ENCODE results near the gene EFNA5. TPM values are rescaled to one million over a fixed set of nuclear protein-coding genes. Genes with fewer than 3 reads are reported as not detected.

The EFNA5 gene
- polyA plus RNA-seq, 1 donor (not counting 4 experiments of a cell fraction or from before 2014, with no cell fraction given), result 4.8 TPM

DNA sequence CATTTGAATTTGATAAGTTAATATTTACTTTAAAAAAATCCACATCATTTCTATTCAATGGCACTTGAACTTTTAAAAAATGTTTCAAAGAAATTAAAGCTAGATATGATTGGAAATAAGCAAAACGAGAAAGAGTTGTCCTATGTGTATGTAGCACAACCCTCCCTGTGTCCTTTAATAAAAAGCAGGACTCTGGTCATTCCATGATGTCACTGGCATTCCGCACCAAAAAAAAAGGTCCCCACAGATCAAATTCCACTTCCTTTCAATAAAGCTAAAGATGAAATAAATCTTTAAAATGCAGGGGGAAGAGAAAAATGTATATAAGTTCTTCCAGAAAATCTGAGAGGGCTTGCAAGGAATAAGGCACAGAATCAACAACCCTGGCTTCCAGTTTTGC is 103.8 kb downstream of the EFNA5 start:
- peaks cover 30% of the 10 kb centered on the region for H3K79me2 ChIP-seq (ENCODE audit: control insufficient read depth, insufficient read depth, low read length)
- H3K4me1 ChIP-seq (ENCODE audit: control insufficient read depth, extremely low read depth, insufficient read depth, low read length), result peaks cover 25% of the 10 kb centered on the region
- no peak for TF ChIP-seq EZH2 (IDR thresholded peaks at IDR 0.05; ENCODE audit: low read length)
- TF ChIP-seq, protein P1, sequence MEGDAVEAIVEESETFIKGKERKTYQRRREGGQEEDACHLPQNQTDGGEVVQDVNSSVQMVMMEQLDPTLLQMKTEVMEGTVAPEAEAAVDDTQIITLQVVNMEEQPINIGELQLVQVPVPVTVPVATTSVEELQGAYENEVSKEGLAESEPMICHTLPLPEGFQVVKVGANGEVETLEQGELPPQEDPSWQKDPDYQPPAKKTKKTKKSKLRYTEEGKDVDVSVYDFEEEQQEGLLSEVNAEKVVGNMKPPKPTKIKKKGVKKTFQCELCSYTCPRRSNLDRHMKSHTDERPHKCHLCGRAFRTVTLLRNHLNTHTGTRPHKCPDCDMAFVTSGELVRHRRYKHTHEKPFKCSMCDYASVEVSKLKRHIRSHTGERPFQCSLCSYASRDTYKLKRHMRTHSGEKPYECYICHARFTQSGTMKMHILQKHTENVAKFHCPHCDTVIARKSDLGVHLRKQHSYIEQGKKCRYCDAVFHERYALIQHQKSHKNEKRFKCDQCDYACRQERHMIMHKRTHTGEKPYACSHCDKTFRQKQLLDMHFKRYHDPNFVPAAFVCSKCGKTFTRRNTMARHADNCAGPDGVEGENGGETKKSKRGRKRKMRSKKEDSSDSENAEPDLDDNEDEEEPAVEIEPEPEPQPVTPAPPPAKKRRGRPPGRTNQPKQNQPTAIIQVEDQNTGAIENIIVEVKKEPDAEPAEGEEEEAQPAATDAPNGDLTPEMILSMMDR (optimal IDR thresholded peaks at IDR 0.05 in 1 of 3, IDR thresholded peaks at IDR 0.05 in 1 of 3, conservative IDR thresholded peaks at IDR 0.05 in 1 of 3; ENCODE audit: extremely low read depth in 1 of 3, insufficient read depth in 2 of 3, low read length in 3 of 3), result no peak
- no peaks in the 10 kb centered on the region for H3K27me3 ChIP-seq (ENCODE audit: control insufficient read depth, extremely low read depth, insufficient read depth, low read length)
- H4K20me1 ChIP-seq (ENCODE audit: control insufficient read depth, extremely low read depth, insufficient read depth, low read length), result no peaks in the 10 kb centered on the region
- dilution Hi-C loops (cut with MboI; ENCODE audit: extremely low pct_ligation_motif_present, low sequenced_read_pairs), result no loop called here
- H3K9me1 ChIP-seq (ENCODE audit: control insufficient read depth, extremely low read depth, insufficient read depth, low read length), result no peaks in the 10 kb centered on the region
- no peak overlapping the region for H3K9ac ChIP-seq (ENCODE audit: control insufficient read depth, extremely low read depth, insufficient read depth, low read length)
- H3K27ac ChIP-seq (ENCODE audit: control insufficient read depth, insufficient read depth, low read length), result no peak overlapping the region
- DNase-seq (ENCODE audit: low read depth, low spot score) (no peak), FAIRE-seq (no peak)
- H2AFZ ChIP-seq (ENCODE audit: control insufficient read depth, low read length), result no peak overlapping the region
- no peaks in the 10 kb centered on the region for H3K36me3 ChIP-seq (ENCODE audit: control insufficient read depth in 2 of 2, extremely low read depth in 1 of 2, insufficient read depth in 2 of 2, low read length in 2 of 2)
- no peak overlapping the region for H3K4me3 ChIP-seq (ENCODE audit: control insufficient read depth in 2 of 3, extremely low read depth in 1 of 3, insufficient read depth in 2 of 3, low read depth in 1 of 3, low read length in 3 of 3)
- no peak overlapping the region for H3K4me2 ChIP-seq (ENCODE audit: control insufficient read depth, extremely low read depth, insufficient read depth, low read depth, low read length)
- no peaks in the 10 kb centered on the region for H3K9me3 ChIP-seq (ENCODE audit: control insufficient read depth, low read depth, low read length)

DNA sequence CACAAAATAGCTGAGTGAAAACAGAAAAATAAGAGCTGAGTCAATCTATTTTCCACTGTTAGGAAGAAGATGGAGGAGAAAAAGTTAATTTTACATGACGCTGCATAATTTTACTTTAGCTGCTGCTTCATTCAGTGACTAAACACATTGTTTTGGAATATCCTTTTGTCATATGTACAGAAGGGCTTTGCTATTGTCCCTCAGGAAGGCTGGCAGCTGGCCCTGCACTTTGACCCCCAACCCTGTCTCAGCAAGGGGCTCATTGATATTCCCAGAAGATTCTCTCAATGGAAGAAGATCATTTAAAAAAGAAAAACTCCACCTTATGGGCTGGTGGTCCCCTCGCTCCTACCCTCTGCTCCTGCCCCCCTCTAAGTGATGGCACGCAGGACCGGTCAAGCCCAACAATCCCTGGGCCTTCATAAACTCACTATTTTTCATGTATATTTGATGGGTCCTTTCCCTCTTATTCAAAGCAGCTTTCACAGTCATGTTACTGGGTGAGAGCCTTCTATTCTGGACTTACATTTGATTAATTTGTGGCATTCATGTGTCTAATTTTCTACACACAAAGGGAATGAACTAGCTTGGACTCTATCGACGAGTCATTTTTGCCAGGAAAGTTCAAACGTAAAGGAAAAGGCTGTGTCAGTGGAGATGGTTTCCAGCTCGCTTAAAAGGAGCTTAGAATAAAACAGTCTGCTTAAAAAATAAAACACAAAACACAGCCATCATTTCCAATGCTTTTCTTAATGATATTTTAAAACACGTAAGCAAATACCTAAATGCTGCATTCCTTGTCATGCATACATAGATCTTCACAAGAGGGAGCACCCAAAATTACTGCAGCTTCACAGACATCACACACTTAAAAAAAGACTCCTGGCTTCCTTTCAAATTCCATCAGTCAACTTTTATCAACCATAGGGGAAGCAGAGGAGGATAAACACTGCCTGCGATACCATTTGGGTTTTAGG is 104.7 kb downstream of the EFNA5 start:
- H3K9me1 ChIP-seq (ENCODE audit: control insufficient read depth, extremely low read depth, insufficient read depth, low read length), result no peaks in the 10 kb centered on the region
- no peak overlapping the region for H3K9ac ChIP-seq (ENCODE audit: control insufficient read depth, extremely low read depth, insufficient read depth, low read length)
- H2AFZ ChIP-seq (ENCODE audit: control insufficient read depth, low read length), result no peak overlapping the region
- FAIRE-seq (no peak), DNase-seq (ENCODE audit: low read depth, low spot score) (no peak)
- H3K4me2 ChIP-seq (ENCODE audit: control insufficient read depth, extremely low read depth, insufficient read depth, low read depth, low read length), result no peak overlapping the region
- no peaks in the 10 kb centered on the region for H4K20me1 ChIP-seq (ENCODE audit: control insufficient read depth, extremely low read depth, insufficient read depth, low read length)
- H3K79me2 ChIP-seq (ENCODE audit: control insufficient read depth, insufficient read depth, low read length), result peaks cover 28% of the 10 kb centered on the region
- TF ChIP-seq EZH2 (IDR thresholded peaks at IDR 0.05; ENCODE audit: low read length), result no peak
- TF ChIP-seq, protein P1 (optimal IDR thresholded peaks at IDR 0.05 in 1 of 3, IDR thresholded peaks at IDR 0.05 in 1 of 3, conservative IDR thresholded peaks at IDR 0.05 in 1 of 3; ENCODE audit: extremely low read depth in 1 of 3, insufficient read depth in 2 of 3, low read length in 3 of 3), result no peak
- no peaks in the 10 kb centered on the region for H3K36me3 ChIP-seq (ENCODE audit: control insufficient read depth in 2 of 2, extremely low read depth in 1 of 2, insufficient read depth in 2 of 2, low read length in 2 of 2)
- no peaks in the 10 kb centered on the region for H3K27me3 ChIP-seq (ENCODE audit: control insufficient read depth, extremely low read depth, insufficient read depth, low read length)
- H3K4me3 ChIP-seq (ENCODE audit: control insufficient read depth in 2 of 3, extremely low read depth in 1 of 3, insufficient read depth in 2 of 3, low read depth in 1 of 3, low read length in 3 of 3), result no peak overlapping the region
- dilution Hi-C loops (cut with MboI; ENCODE audit: extremely low pct_ligation_motif_present, low sequenced_read_pairs), result no loop called here
- peaks cover 16% of the 10 kb centered on the region for H3K4me1 ChIP-seq (ENCODE audit: control insufficient read depth, extremely low read depth, insufficient read depth, low read length)
- H3K9me3 ChIP-seq (ENCODE audit: control insufficient read depth, low read depth, low read length), result no peaks in the 10 kb centered on the region
- H3K27ac ChIP-seq (ENCODE audit: control insufficient read depth, insufficient read depth, low read length), result no peak overlapping the region

All from keratinocyte (primary cell).